H1 (cell line): Measurements from ENCODE around the gene KCNQ1. TPM values are rescaled to one million over a fixed set of nuclear protein-coding genes. Genes with fewer than 3 reads are reported as not detected.

Source experiments
- BRCA1 ChIP-seq: IDR thresholded peaks from 2 replicates; pipeline ENCODE4 v1.6.1; 2012; ENCODE audit warnings: low read depth, low read length, improper control_type of control experiment
- CREB1 ChIP-seq: IDR thresholded peaks from 2 replicates; pipeline ENCODE4 v1.6.1; 2012; ENCODE audit warnings: inconsistent platforms
- HDAC2 ChIP-seq, 2 experiments: fragments of 300-600 bp in 1 of 2; sonication (generic) in 1 of 2; IDR thresholded peaks; 2 replicates each; pipeline ENCODE4 v1.6.1; 2011 to 2012; ENCODE audit warnings: low read depth in 2 of 2, low read length in 2 of 2, mild to moderate bottlenecking in 2 of 2, moderate library complexity in 2 of 2, borderline replicate concordance in 1 of 2, inconsistent platforms in 1 of 2
- JUN ChIP-seq: IDR thresholded peaks from 2 replicates; pipeline ENCODE4 v1.6.1; 2011; ENCODE audit warnings: low read depth, mild to moderate bottlenecking, improper control_type of control experiment, low read length
- NANOG ChIP-seq: IDR thresholded peaks from 2 replicates; pipeline ENCODE4 v1.6.1; 2011; ENCODE audit warnings: low read length, low read depth, mild to moderate bottlenecking, inconsistent platforms; ENCODE audit not compliant: insufficient read depth, poor library complexity, severe bottlenecking
- POLR2A ChIP-seq, 2 experiments: IDR thresholded peaks; 1 replicate in 1 of 2; 2 replicates in 1 of 2; pipeline ENCODE4 v1.6.1; 2011; ENCODE audit warnings: low read depth in 2 of 2, low read length in 2 of 2, mild to moderate bottlenecking in 2 of 2; ENCODE audit errors: control extremely low read depth in 1 of 2
- SIRT6 ChIP-seq: IDR thresholded peaks from one replicate; pipeline ENCODE4 v1.7.1; 2012; ENCODE audit warnings: low read length, inconsistent platforms
- TAF7 ChIP-seq: optimal IDR thresholded peaks from 2 replicates; pipeline ENCODE3; 2011; ENCODE audit warnings: low read depth, mild to moderate bottlenecking, inconsistent platforms, low read length, moderate library complexity, borderline replicate concordance
- polyA plus RNA-seq, 7 experiments: library from polyadenylated mRNA; depleted of rRNA in 3 of 7; stranded (reverse) in 5 of 7; unstranded in 2 of 7; fragments of >200 nt in 5 of 7; fragments of 200-250 nt in 2 of 7; gene quantifications; 1 replicate in 5 of 7; 2 replicates in 1 of 7; 4 replicates in 1 of 7; pipeline versions ENCODE4 v1.2.1 to v1.2.3, GENCODE V29; 2011 to 2013; ENCODE audit warnings: missing spikeins in 2 of 7, mixed read lengths in 2 of 7
- total RNA-seq: library from RNA; stranded (reverse); fragmentation: NEBNext Ultra II Directional; extraction: Animal tissue kit (Norgen Biotek cat#: 25700); gene quantifications from 2 replicates; pipeline ENCODE4 v1.2.1, GENCODE V29; 2021

KCNQ1 gene
- total and polyA plus RNA-seq, 2 of the 8 experiments (the other 6 are each of a cell fraction or from before 2014, with no cell fraction given), result 1.9 to 2.0 TPM

DNA sequence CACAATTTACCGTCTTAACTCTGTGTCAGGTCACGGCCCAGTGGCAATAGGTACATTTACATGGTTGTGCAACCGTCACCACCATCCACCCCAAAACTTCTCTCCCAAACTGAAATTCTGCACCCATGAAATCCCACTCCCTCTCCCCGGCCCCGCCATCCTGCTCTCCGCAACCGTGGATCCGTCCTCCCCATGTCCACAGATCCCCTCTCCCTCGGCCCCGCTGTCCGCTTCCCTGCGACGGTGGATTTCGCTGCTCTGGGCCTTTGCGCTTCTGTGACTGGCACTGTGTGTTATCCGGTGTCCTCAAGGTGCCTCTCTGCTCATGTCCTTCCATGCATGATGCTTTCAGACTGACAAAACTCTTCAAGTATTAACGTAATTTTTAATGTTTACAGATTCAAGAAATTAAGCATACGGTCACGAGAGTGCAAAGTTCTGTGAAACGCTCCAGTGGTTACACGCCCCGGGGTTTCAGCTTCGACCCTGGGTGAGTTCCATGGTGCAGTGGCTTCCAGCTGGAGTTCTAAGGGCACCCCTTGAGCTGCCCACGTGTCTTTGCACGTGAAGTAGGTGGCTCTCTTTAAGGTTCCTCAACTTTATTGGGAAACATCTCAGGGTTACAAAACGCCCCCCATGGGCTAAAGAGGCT lies 76.4 kb downstream of the KCNQ1 start (continued):
- TF ChIP-seq BRCA1 (no peak), JUN (no peak), TAF7 (no peak), SIRT6 (no peak), CREB1 (no peak), HDAC2 (IDR thresholded peaks at IDR 0.05; ENCODE audit: borderline replicate concordance in 1 of 2, low read depth in 2 of 2, low read length in 2 of 2) (no peak), POLR2A (IDR thresholded peaks at IDR 0.05; ENCODE audit: control extremely low read depth in 1 of 2, low read depth in 2 of 2, low read length in 2 of 2) (no peak), NANOG (no peak)
- TF ChIP-seq, all 59 proteins: peak for 0
